Measurements from ENCODE around the gene ZDHHC11B.
"Not testable (repeated sequence)": the region's sequence is repeated elsewhere in the genome, so short reads cannot be mapped to it uniquely, and the experiment has no call there.

GRCh38 chr5:686172-686523 is 98.4 kb downstream of the ZDHHC11B start:
- not testable (repeated sequence) for TF ChIP-seq JARID2 (CRISPR knock-in tag; IDR thresholded peaks at IDR 0.05; ENCODE audit: insufficient replicate concordance); TAF15 (IDR thresholded peaks at IDR 0.05; ENCODE audit: low read depth, low read length, poor library complexity, severe bottlenecking); ZNF501 (CRISPR knock-in tag; IDR thresholded peaks at IDR 0.05); GMEB1 (CRISPR knock-in tag; IDR thresholded peaks at IDR 0.05; ENCODE audit: borderline replicate concordance); SAFB2 (CRISPR knock-in tag; IDR thresholded peaks at IDR 0.05; ENCODE audit: borderline replicate concordance, low read depth); MYNN (CRISPR knock-in tag; IDR thresholded peaks at IDR 0.05; ENCODE audit: low read depth); MIER2 (CRISPR knock-in tag; IDR thresholded peaks at IDR 0.05); MXI1 (IDR thresholded peaks at IDR 0.05; ENCODE audit: borderline replicate concordance, low read depth, low read length); SIX4 (CRISPR knock-in tag; IDR thresholded peaks at IDR 0.05)
